GM19238 (cell line): ENCODE data around the gene SCAMP2.
"Not testable (repeated sequence)": the region's sequence is repeated elsewhere in the genome, so short reads cannot be mapped to it uniquely, and the experiment has no call there.

Experiments
- DNase-seq: peaks from one replicate; pipeline ENCODE4 v3.0.0; 2011; ENCODE audit warnings: low spot score; ENCODE audit not compliant: insufficient read length

The SCAMP2 gene

DNA sequence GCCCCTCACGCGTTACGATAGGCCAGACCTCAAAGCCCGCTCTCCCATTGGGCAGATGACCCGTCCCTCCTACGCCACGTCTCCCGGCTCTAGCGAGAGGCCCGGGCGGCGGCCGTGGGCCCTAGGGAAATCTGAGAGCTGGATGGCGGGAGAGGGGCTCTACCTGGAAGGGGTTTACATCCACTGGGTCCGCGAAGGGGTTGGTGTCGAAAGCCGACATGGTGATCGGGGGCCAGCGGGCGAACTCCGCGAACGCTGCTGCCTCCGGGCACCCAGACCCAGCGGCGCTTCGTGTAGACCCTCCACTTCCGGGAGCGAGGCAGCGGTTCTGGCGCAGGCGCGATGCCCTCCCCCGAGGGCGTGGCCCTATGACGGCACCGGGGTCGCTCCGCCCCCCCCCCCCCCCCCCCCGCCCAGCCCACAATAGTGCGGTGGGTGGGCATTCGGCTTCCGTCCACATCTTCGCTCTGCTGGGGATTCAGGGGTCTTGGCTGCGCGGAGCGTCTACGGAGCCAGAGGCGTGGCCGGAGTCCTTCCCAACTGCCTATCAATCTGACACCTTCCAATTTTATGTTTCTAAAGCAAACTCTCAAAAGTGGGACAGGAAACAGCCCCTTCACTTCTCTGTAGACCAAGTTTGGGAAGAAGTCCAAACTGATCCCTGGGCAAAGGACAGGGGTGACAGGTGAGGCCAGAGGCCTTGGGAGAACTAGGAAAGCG is at the start of gene SCAMP2:
Gene SCAMP2, minus strand, starts transcription at position 330 of the 720 bp plus-strand sequence. Its CDS starts 110 bp downstream, at position 220.
- DNase-seq = peak; percentile 96

DNA sequence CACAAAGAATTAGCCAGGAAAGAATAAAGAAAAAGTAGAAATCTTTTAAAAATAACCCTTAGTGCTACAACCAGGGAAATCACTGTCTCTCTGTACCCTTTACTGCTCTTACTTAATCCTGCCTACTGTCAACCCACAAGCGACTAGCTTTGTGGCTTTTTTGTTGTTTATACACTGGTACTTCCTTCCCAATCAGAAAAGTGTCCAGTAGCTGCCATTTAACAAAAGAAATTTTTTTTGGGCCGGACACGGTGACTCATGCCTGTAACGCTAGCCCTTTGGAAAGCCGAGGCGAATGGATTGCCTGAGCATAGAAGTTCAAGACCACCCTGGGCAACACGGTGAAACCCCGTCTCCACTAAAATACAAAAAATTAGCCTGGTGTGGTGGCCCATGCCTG is 47.3 kb upstream of the SCAMP2 start:
- DNase-seq = no peak

GRCh38 chr15:74917676-74918075 is 44.5 kb upstream of the SCAMP2 start:
- no peak for DNase-seq

DNA sequence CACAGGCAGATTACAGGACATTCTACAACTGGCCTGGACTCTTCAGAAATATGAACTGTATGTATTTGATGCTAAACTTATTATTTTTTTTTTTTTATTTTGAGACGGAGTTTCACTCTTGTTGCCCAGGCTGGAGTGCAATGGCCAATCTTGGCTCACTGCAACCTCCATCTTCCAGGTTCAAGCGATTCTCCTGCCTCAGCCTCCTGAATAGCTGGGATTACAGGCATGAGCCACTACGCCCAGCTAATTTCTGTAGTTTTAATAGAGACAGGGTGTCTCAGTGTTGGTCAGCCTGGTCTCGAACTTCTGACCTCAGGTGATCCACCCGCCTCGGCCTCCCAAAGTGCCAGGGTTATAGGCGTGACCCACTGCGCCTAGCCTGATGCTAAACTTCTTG is 40.6 kb upstream of the SCAMP2 start:
- DNase-seq = not testable (repeated sequence)

DNA sequence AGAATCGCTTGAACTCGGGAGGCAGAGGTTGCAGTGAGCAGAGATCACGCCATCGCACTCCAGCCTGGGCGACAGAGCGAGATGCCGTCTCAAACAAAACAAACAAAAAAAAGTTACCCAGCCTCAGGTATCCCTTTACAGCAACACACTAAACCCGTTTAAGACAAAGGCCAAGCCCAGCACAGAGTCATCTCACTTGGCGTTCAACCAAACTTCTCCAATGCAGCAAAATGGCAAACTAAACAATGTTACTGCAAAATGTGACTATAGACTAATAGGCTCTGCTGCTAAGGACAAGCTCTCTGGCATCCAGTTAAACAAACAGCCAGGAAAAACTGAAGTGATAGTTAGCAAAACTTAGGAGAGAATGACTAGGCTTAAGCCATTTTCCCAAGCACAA is 39.9 kb upstream of the SCAMP2 start:
- DNase-seq = no peak

- DNase-seq = no peak
Observed at GRCh38 chr15:74908635-74909034, 35.5 kb upstream of the SCAMP2 start.

DNA sequence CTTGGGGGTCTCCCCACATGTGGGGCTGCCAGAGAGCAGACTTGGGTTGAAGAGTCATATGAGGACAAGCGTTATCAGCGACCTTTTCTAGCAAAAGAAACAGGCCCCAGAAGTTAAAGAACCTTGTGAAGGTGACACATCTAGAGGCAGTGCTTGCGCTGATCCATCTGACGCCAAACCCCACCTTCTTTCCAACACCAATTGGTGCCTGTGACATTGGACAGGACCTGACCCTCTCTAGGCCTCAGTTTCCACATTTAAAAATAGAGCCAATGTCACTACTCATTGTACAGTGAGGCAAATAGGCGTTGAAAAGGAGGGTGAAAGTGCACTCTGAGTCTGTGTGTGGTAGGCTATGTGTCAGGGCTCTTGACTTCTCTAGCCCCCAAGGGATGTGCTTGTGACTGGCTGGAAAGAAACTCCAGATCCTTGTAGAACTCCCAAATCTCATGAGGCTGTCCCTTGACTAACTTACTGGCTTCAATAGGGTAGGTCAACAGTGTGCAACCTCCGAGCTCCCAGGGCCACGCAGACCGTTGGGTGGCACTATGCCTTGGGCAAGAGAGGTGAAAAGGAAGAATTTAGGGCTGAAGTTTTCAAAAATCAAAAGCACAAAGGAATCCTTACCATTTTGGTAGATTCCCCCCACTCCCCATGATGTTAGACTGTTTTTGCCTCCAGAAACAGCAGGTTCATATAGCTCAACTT is 34.2 kb upstream of the SCAMP2 start:
- no peak for DNase-seq

DNA sequence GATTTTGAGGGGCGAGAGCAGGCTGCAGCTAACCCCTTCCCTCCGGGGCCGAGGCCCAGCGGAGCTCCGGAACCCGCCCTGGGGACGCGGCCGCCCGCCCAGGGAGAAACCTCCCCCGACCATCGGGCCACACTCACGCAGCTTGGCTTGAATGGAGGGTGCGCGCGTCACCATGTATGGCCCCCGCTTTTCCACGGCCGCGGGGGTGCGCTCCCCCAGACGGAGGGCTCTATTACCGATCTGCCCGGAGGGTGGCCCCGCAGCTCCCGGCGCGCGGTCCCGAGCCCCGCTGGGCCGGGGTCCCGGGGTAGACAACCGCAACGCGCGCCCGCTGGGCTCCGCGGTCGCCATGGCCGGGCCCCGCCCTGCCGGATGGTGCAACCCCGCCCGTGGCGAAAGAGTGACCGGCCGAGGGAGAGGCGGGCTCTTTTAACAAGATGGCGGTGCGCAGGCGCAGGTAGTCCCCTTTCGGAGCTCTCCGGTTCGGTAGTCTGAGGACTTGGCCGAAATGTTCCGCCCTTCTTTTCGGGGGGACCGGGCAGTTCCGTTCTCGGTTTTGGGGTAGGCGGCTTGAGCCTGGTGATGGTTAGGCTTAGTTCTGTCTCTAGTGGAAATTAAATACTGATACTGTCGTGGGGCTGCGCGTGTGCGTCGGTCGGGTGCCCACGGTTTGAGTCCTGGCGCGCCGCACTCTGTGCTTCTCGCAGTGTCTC is 33.4 kb upstream of the SCAMP2 start, which contains the start of gene FAM219B:
Gene FAM219B, minus strand, starts transcription at position 402 of the 713 bp plus-strand sequence. Its CDS starts 51 bp downstream, at position 351.
- peak; percentile 94 for DNase-seq

DNA sequence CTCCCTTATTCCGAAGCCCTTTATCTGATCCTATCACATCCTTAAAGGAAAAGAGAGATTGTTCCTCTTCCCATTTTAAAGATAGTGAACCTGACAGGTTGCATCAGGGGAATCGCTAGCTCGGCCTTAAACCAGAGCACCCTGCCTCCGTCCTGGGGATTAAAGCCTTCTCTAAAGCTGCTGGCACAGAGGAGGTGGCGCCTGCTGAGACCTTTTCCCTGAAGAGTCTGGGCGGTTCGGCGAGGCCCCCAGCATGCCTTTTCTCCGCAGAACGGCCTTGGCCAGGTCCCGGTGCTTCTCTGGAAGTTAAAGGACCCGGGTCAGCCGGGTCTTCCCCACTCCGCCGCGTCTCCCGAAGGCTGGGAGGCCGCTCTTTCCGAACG is 32.9 kb upstream of the SCAMP2 start:
- no peak for DNase-seq

DNA sequence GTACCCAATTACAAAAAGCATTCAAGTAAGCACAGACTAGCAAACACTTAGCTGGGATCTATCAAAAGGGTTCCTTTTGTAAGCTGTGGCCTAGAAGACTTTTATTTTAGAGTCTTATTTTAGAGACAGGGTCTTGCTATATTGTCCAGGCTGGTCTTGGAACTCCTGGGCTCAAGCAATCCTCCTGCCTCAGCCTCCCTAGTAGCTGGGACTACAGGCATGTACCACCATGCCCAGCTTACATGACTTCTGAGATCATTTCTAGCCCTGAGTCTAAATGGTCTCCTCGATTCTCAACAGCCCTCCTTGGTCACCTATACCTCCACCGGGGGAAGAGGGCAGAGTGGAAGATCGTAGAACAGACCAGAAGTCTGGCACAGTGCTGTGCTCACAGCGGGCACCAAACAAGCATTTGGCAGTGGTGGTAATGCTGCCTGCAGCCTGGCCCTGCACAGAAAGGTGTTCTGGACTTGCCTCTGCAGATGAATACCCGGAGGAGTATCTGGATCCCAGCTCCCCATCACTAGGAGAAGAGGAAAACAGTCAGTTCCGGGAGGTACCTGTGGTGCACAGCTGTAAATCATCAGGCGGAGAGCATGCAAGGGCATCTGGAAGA is 31.1 kb upstream of the SCAMP2 start:
- no peak for DNase-seq

GRCh38 chr15:74903676-74904075 is 30.5 kb upstream of the SCAMP2 start:
- DNase-seq = no peak

DNA sequence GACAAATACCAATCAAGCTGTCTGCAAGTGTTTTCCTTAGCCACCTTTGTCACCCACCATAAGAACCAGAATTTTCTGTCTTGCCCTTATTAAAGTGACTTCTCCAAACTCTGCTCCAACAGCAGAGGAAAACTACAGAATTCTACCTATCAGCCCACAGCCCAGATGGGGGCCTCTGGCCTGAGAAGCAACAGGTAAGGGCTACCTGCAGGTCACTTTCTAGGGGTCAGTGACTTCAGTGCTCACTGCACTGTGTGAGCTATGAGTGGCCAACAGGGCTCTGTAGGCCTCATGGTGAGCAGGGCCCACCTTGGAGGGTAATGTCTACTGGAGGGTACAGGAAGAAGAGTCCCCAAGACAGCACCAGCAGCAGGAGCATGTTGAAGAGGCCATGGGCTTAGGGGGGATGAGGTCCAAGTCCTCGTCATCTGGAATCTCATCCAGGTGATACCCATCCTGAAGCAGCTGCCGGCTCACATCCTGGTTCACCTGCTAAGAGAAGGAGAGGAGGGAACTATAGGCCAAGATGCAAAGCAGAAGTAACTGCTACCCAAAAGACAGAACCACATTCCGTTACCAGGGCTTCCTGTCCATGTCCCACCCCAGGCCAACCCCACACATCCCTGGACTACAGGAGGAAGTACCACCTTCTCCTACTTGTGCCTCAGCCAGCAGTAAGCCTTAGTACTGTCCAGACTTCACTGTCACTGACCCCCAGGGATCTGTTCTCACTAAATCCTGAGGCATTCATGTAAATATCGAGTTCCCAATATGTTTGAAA is 29.3 kb upstream of the SCAMP2 start:
- no peak for DNase-seq

- DNase-seq = peak; percentile 60
Observed at GRCh38 chr15:74901612-74902063, 28.5 kb upstream of the SCAMP2 start.

GRCh38 chr15:74897300-74897701 is 24.1 kb upstream of the SCAMP2 start:
- DNase-seq = no peak

- DNase-seq = no peak
Observed at GRCh38 chr15:74896316-74896715, 23.2 kb upstream of the SCAMP2 start.

DNA sequence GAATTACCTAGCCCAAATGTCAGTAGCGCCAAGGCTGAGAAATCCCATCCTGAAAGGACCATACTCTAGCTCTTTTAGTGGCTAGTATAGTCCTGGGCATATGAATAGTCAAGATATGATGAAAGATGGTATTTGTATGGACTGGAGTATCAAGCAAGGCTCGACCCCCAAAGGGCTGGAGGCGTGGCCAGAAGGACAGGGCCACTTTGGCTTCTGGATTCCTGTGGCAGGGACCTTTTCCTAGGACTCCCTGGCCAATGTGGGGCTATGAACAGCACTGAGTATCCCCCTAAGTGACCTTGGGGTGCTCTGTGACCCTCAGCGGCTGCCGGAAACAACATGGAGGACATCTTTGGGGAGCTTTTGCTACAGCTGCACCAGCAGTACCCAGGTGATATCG is 22.7 kb upstream of the SCAMP2 start:
- no peak for DNase-seq

DNA sequence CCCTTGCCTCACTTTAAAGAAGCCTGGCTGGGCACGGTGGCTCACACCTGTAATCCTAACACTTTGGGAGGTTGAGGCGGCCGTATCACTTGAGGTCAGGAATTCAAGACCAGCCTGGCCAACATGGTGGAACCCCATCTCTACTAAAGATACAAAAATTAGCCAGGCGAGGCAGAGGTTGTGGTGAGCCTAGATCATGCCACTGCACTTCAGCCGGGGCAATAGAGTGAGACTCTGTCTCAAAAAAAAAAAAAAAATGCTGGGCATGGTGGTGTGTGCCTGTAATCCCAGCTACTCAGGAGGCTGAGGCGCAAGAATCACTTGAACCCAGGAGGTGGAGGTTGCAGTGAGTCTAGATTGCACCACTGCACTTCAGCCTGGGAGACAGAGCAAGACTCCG is 21.2 kb upstream of the SCAMP2 start:
- not testable (repeated sequence) for DNase-seq

- no peak for DNase-seq
Observed at GRCh38 chr15:74893627-74894026, 20.5 kb upstream of the SCAMP2 start.

DNA sequence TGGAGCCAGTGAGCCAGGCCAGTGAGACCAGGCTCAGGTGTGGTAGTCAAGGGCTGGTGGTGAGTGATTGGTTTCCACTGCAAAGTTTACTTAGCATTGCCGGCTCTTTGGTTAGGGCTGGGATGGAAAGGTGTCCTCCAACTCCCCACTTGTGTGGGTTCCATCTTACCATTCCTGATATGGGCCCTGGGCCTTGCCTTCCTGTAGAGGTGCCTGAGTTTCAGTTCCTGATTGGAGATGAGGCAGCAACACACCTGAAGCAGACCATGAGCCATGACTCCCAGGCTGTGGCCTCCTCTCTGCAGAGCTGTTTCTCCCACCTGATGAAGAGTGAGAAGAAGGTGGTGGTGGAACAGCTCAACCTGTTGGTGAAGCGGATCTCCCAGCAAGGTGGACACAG is 19.8 kb upstream of the SCAMP2 start:
- no peak for DNase-seq

DNA sequence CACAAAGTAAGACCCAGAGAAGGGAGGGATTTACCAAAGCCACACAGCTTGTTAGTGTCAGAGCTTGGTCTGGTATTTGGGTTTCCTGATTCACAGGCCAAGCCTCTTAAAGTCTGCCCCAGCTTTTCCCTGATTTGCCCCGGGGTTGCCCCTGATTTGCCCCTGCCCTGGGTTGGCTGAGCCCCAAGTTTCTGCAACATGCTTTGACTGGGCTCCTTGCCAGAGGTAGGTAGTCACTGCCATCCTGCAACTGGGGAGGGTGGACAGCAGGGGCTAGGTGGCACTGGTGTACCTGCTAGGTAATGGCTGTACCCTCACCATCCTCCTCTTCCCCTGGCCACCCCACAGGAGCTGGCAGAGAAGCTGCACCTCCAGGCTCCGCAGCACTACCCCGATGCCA is 19.1 kb upstream of the SCAMP2 start:
- no peak for DNase-seq

DNA sequence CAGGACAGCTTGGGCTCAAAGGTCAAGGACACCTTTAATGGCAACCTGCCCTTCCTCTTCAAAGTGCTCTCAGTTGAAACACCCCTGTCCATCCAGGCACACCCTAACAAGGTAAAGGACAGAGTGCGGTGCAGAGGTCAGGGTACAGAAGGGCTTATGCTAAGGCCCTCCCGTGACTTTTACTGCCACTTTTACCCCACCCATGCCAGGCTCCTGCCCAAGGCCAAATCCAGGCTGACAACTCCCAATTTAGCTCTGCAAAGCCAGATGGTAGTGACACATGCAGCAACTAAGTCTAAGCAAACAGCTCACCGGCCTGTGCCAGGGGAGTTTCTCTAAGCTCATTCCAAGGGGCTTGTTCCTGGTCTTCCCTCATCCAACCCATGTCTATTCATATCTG is 18.3 kb upstream of the SCAMP2 start:
- DNase-seq = no peak
